Brain microvascular endothelial cell (primary cell): ENCODE data around the gene OS9.

ENCODE experiments used
- DNase-seq: peaks from one replicate; pipeline ENCODE4 v3.0.0-alpha.2; 2020
- H3K27ac ChIP-seq: fragments of 250-450 bp; sonication (Bioruptor Pico); 2 replicates; pipeline ENCODE4 v1.5.1; 2020; ENCODE audit warnings: mild to moderate bottlenecking, moderate library complexity
- H3K27me3 ChIP-seq: fragments of 250-450 bp; sonication (Bioruptor Pico); replicated peaks from 2 replicates; pipeline ENCODE4 v1.5.1; 2020; ENCODE audit warnings: mild to moderate bottlenecking
- H3K36me3 ChIP-seq: fragments of 250-450 bp; sonication (Bioruptor Pico); replicated peaks from 2 replicates; pipeline ENCODE4 v1.5.1; 2020; ENCODE audit warnings: mild to moderate bottlenecking
- H3K4me3 ChIP-seq: 2 replicates; pipeline ENCODE4 v1.5.1; 2011; ENCODE audit warnings: low read depth, mild to moderate bottlenecking, control low read depth, low read length, moderate library complexity
- CTCF ChIP-seq: IDR thresholded peaks from 2 replicates; pipeline ENCODE4 v1.5.1; 2011; ENCODE audit warnings: low read depth, mild to moderate bottlenecking, moderate library complexity, low read length, control low read depth, inconsistent platforms; ENCODE audit errors: missing control alignments
- in situ Hi-C: cut with HindIII; loops from 2 replicates; pipeline ENCODE4 v1.10.0; 2017; ENCODE audit warnings: low sequenced_read_pairs, low pct_ligation_motif_present

The OS9 gene

GRCh38 chr12:57733928-57734327 is 40.0 kb downstream of the OS9 start:
- TF ChIP-seq CTCF, result no peak
- Histone ChIP-seq H3K4me3 (no peak overlapping the region), H3K27me3 (peaks cover 27% of the 10 kb centered on the region), H3K27ac (no peak overlapping the region), H3K36me3 (no peaks in the 10 kb centered on the region)
- DNase-seq, result no peak
- in situ Hi-C loops, result no loop called here

DNA sequence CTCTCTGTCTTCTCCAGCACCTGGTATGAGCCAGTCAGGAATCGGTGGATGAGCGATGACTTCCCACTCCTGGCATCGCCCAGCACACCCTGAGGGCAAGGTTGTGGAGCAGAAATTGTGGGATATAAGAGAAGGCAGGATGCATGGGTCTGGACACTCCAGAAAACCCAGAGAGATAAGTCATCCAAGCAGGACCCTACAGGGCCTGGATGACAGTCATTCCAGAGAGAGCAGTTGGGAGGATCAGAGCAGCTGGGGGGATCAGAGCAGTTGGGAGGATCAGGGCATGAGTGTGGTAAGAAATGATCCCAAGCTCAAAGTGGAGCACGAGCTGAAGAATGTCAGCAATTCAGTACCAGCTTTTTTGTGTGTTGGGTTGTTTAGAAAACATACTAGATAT is 40.7 kb downstream of the OS9 start:
- in situ Hi-C loops, result no loop called here
- Histone ChIP-seq H3K36me3 (no peaks in the 10 kb centered on the region), H3K4me3 (no peak overlapping the region), H3K27me3 (peaks cover 34% of the 10 kb centered on the region), H3K27ac (no peak overlapping the region)
- DNase-seq, result no peak
- no peak for TF ChIP-seq CTCF

DNA sequence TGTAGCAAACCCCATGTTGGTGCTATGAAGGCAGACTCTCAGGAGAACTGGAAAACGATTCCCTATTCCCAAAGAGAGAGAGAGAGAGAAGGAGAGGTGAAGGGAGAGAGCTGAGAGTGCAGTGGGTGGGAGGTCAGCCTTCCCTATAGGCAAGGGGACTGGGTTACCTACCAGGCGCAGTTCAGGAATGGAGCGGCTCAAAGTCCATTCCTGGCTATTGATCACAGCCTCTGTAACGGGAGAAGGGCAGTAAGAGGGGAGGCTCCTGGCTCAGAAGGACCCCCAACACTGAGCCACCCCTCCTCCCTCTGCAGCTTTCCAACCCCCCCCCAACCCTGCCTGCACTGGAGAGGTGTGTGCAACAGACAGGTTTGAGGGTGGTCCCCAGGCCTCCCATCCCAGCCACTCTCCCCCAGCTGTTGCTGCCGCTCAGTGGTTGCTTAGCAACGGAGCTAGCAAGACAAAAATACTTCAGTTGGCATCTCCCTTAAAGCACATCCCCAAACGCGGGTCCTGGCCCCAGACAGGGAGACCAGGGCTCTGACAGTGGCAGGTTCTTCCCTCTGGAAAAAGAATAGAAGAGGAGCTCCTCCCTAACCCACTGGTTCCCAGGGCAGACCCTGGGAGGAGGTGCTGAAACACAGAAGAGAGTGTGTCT is 41.4 kb downstream of the OS9 start:
- Histone ChIP-seq H3K36me3 (no peaks in the 10 kb centered on the region), H3K27ac (no peak overlapping the region)
- no peak for DNase-seq

DNA sequence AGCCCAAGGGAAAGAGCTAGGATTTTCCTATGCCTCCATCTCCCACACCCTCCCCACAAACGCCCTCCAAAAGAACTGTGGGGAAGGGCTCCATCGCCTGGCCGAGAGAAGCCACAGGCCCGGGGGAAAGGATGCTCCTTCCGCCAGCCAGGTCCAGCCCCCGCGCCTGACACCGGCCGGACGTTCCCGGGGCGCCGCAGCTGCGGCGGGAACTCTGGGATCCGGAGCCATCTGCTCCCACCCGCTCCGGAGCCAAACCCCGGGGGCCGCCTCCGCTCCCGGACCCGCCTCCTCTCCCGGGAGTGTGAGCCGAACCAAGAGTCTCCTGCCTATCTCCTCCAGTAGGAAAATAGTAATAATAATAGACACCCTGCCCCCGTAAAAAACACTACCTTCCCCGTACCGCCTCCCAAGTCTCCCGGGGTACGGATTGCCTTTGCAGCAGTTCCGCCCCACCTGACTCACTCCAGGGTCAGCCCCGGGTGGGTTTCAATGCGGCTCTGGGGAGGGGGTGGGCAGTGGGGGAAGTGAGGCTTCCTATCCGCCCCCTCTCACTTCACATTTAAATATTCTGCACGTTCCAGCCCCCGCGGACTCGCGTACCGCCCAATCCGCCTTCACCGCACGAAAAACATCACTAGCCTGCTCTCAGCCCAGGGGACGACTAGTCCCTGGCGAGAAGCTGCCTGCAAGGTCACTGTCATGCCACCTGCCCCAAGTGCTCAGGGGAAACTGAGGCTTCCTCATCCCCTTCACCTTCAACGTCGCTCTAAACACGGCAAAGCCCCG is 42.2 kb downstream of the OS9 start:
- Histone ChIP-seq H3K27me3 (peaks cover 45% of the 10 kb centered on the region), H3K27ac (no peak overlapping the region), H3K36me3 (no peaks in the 10 kb centered on the region), H3K4me3 (peak overlapping the region; percentile 29)
- no peak for DNase-seq
- in situ Hi-C loops, result no loop called here
- peak; percentile 63 for TF ChIP-seq CTCF

More for the DNA sequence above, 41.4 kb downstream of the OS9 start:
- H3K4me3 ChIP-seq, result no peak overlapping the region
- in situ Hi-C loops, result no loop called here
- H3K27me3 ChIP-seq, result peaks cover 39% of the 10 kb centered on the region
- no peak for TF ChIP-seq CTCF

DNA sequence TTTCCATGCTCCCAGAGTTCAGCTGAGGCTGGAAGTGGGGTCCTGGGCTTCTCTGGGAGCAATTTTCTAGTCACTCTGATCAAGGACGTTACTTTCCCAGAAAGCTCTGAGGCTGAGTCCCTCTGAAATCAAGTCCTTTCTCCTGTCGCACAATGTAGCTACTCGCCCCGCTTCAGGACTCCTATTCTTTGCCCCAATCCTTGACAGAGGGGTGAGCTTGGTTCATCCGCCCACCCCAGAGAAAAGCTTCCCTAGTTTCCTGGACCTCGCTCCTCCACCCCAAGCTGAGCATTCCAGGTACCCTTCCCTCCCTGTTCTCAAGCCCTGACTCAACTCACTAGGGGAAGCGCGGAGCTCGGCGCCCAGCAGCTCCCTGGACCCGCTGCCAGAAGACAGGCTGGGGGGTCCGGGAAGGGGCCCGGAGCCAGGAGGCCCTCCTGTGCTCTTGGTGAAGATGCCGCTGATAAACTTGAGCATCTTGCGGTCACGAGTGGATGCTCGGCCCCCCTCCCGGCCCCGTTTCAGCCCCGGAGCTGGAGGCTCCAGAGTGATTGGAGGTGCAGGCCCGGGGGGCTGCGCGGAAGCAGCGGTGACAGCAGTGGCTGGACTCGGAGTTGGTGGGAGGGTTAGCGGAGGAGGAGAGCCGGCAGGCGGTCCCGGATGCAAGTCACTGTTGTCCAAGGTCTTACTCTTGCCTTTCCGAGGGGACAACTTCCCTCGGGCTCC is 43.0 kb downstream of the OS9 start:
- no peak for TF ChIP-seq CTCF
- Histone ChIP-seq H3K4me3 (no peak overlapping the region), H3K36me3 (no peaks in the 10 kb centered on the region), H3K27ac (no peak overlapping the region), H3K27me3 (peaks cover 48% of the 10 kb centered on the region)
- in situ Hi-C loops, result no loop called here
- no peak for DNase-seq
